ENCODE results near the gene MS4A18.
"Not testable (repeated sequence)": the region's sequence is repeated elsewhere in the genome, so short reads cannot be mapped to it uniquely, and the experiment has no call there.

Gene MS4A18

GRCh38 chr11:60739114-60739513 lies 14.6 kb downstream of the MS4A18 start:
- no peak for DNase-seq (ENCODE audit: low spot score)

GRCh38 chr11:60740573-60740972 lies 16.1 kb downstream of the MS4A18 start:
- DNase-seq (ENCODE audit: low spot score): no peak

- no peak for DNase-seq (ENCODE audit: low spot score)
Observed at GRCh38 chr11:60741421-60741820, 16.9 kb downstream of the MS4A18 start.

- DNase-seq (ENCODE audit: low spot score): no peak
Observed at GRCh38 chr11:60743058-60743457, 18.5 kb downstream of the MS4A18 start.

GRCh38 chr11:60744114-60744513 lies 19.6 kb downstream of the MS4A18 start:
- DNase-seq (ENCODE audit: low spot score): no peak

GRCh38 chr11:60747359-60747873 lies 22.9 kb downstream of the MS4A18 start:
- no peak for DNase-seq (ENCODE audit: low spot score)

- no peak for DNase-seq (ENCODE audit: low spot score)
Observed at GRCh38 chr11:60748225-60748624, 23.7 kb downstream of the MS4A18 start.

- no peak for DNase-seq (ENCODE audit: low spot score)
Observed at GRCh38 chr11:60748821-60749220, 24.3 kb downstream of the MS4A18 start.

GRCh38 chr11:60750911-60751310 lies 26.4 kb downstream of the MS4A18 start:
- no peak for DNase-seq (ENCODE audit: low spot score)

GRCh38 chr11:60753309-60753708 lies 28.8 kb downstream of the MS4A18 start:
- DNase-seq (ENCODE audit: low spot score): no peak

- no peak for DNase-seq (ENCODE audit: low spot score)
Observed at GRCh38 chr11:60754887-60755286, 30.4 kb downstream of the MS4A18 start.

- no peak for DNase-seq (ENCODE audit: low spot score)
Observed at GRCh38 chr11:60756307-60757032, 31.9 kb downstream of the MS4A18 start, which contains the start of gene MS4A15. Gene MS4A15 (plus strand): TSS chr11:60756867. CDS start chr11:60763734, 6,867 bp downstream.

GRCh38 chr11:60757231-60757800 lies 32.8 kb downstream of the MS4A18 start:
- DNase-seq (ENCODE audit: low spot score): no peak

- DNase-seq (ENCODE audit: low spot score): not testable (repeated sequence)
Observed at GRCh38 chr11:60758671-60759070, 34.2 kb downstream of the MS4A18 start.

GRCh38 chr11:60759438-60760225 lies 35.1 kb downstream of the MS4A18 start:
- DNase-seq (ENCODE audit: low spot score): peak; percentile 14

- DNase-seq (ENCODE audit: low spot score): peak; percentile 6
Observed at GRCh38 chr11:60761436-60762190, 37.1 kb downstream of the MS4A18 start.

GRCh38 chr11:60762851-60763691 lies 38.6 kb downstream of the MS4A18 start:
- no peak for DNase-seq (ENCODE audit: low spot score)

GRCh38 chr11:60763692-60764369 lies 39.3 kb downstream of the MS4A18 start:
- DNase-seq (ENCODE audit: low spot score): no peak

- DNase-seq (ENCODE audit: low spot score): no peak
Observed at GRCh38 chr11:60764879-60765278, 40.4 kb downstream of the MS4A18 start.

- no peak for DNase-seq (ENCODE audit: low spot score)
Observed at GRCh38 chr11:60765355-60765754, 40.8 kb downstream of the MS4A18 start.
